ENCODE measurements around the gene ZNF507. TPM values are rescaled to one million over a fixed set of nuclear protein-coding genes. Genes with fewer than 3 reads are reported as not detected.

ZNF507 gene
- total and polyA plus RNA-seq, 9 of the 15 experiments (the other 6 are each of a cell fraction or from before 2014, with no cell fraction given), result 2.9 to 25.0 (median 10.4) TPM

DNA sequence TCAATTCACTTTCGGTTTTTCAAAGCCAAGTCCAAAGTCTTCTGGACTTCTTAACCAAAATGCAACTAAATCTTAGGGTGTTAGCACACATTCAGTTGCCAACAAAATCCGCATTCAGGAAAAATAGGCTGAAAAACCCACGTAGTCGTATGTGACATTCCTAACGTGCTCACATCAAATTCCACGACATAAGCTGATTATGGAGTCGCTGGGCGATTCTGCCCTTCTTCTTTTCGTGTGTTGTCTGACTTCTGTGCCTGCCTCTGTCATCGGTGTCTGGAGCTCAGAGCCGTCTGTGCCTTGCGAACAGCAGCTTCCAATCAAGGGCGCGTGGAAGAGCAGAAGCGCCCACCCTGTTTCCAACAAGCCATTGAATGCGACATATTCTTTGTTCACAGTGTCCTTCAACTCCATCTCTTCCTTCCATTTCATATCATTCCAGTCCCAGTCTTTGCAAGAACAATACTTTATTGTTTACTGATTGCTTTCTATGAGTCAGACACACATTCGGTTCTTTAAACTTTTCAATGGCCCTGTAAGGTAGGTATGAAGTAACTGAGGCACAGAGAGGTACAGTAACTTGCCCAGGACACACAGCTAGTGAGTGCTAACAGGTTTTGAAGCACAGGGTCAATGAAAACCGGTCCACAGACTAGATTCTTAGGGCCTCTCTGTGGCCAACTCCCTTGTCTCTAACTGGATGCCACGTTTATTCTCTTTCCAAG lies 8.2 kb upstream of the ZNF507 start:
- Histone ChIP-seq H4K20me1 (replicated peaks; ENCODE audit: control insufficient read depth, insufficient read depth, low read length) (no peaks in the 10 kb centered on the region; the same call in 1 of the 2 replicates), H3K27ac (ENCODE audit: extremely low read depth, low read depth, low read length) (no peak overlapping the region), H3K79me2 (ENCODE audit: control insufficient read depth, insufficient read depth, low read length) (no peaks in the 10 kb centered on the region), H3K4me3 (no peak overlapping the region), H3K36me3 (ENCODE audit: control insufficient read depth, insufficient read depth, low read length) (no peaks in the 10 kb centered on the region), H3K27me3 (ENCODE audit: control insufficient read depth in 2 of 2, insufficient read depth in 2 of 2, low read length in 2 of 2) (peaks cover 6 to 10% of the 10 kb centered on the region in 2 experiments; a peak in 3 of 5 replicates), H2AFZ (ENCODE audit: low read depth, low read length) (peak overlapping the region; percentile 21; the same call in 1 of the 2 replicates), H3K4me2 (ENCODE audit: insufficient read depth, low read length) (peak overlapping the region; percentile 27), H3K9me1 (ENCODE audit: control insufficient read depth, insufficient read depth, low read length) (no peaks in the 10 kb centered on the region), H3K9ac (ENCODE audit: insufficient read depth in 1 of 2, low read depth in 2 of 2, low read length in 2 of 2) (no peak overlapping the region; a peak in 1 of 4 replicates), H3K4me1 (replicated peaks in 1 of 2; ENCODE audit: control insufficient read depth in 2 of 2, insufficient read depth in 2 of 2, low read length in 2 of 2) (peaks cover 0 to 3% of the 10 kb centered on the region in 2 experiments; a peak in 1 of 5 replicates), H3K9me3 (replicated peaks; ENCODE audit: control insufficient read depth, insufficient read depth, low read depth, low read length) (no peaks in the 10 kb centered on the region)
- POLR2A ChIA-PET, result interaction anchor here (0.5 to 2.5 kb wide), 2 partner anchors 8 to 236 kb away, joined by 4 to 8 read pairs; partner anchors contain the start of gene ZNF507
- no peak for DNase-seq (ENCODE audit: extremely low read depth in 1 of 4, low spot score in 3 of 4)
- no peak for FAIRE-seq
- in situ Hi-C loops (cut with MboI) (no loop called here), intact Hi-C loops (cut with micrococcal nuclease) (loop anchor here (5.0 kb wide), 1 partner anchor 50 kb away; no protein-coding TSS in a partner anchor)
- WGBS (ENCODE audit: insufficient coverage, low coverage, missing lambda C conversion rate), result 34% methylated on average over 19 of the region's 19 CpGs
- no TSS peak for BruUV-seq (replicated peaks)
- no peak for ATAC-seq
- CTCF ChIA-PET (ENCODE audit: low intra/inter-chr PET ratio), result interaction anchor here (0.8 to 1.2 kb wide), 2 partner anchors 231 to 233 kb away, joined by 3 to 10 read pairs; no protein-coding TSS in a partner anchor
- TF ChIP-seq, protein P1, sequence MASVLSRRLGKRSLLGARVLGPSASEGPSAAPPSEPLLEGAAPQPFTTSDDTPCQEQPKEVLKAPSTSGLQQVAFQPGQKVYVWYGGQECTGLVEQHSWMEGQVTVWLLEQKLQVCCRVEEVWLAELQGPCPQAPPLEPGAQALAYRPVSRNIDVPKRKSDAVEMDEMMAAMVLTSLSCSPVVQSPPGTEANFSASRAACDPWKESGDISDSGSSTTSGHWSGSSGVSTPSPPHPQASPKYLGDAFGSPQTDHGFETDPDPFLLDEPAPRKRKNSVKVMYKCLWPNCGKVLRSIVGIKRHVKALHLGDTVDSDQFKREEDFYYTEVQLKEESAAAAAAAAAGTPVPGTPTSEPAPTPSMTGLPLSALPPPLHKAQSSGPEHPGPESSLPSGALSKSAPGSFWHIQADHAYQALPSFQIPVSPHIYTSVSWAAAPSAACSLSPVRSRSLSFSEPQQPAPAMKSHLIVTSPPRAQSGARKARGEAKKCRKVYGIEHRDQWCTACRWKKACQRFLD (CRISPR knock-in tag; IDR thresholded peaks at IDR 0.05), result no peak
- TF ChIP-seq, protein P2, sequence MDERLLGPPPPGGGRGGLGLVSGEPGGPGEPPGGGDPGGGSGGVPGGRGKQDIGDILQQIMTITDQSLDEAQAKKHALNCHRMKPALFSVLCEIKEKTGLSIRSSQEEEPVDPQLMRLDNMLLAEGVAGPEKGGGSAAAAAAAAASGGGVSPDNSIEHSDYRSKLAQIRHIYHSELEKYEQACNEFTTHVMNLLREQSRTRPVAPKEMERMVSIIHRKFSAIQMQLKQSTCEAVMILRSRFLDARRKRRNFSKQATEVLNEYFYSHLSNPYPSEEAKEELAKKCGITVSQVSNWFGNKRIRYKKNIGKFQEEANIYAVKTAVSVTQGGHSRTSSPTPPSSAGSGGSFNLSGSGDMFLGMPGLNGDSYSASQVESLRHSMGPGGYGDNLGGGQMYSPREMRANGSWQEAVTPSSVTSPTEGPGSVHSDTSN (CRISPR knock-in tag; IDR thresholded peaks at IDR 0.05; ENCODE audit: low read depth), result no peak
- TF ChIP-seq, protein P2 (tag; conservative IDR thresholded peaks at IDR 0.05; ENCODE audit: low read depth), result no peak
- peak; percentile 66 for TF ChIP-seq ZFP36 (IDR thresholded peaks at IDR 0.05; ENCODE audit: low read depth, low read length, partially characterized antibody)
- peak; percentile 60; the same call in 1 of the 2 replicates for TF ChIP-seq BCOR (IDR thresholded peaks at IDR 0.05)
- TF ChIP-seq, protein P3, sequence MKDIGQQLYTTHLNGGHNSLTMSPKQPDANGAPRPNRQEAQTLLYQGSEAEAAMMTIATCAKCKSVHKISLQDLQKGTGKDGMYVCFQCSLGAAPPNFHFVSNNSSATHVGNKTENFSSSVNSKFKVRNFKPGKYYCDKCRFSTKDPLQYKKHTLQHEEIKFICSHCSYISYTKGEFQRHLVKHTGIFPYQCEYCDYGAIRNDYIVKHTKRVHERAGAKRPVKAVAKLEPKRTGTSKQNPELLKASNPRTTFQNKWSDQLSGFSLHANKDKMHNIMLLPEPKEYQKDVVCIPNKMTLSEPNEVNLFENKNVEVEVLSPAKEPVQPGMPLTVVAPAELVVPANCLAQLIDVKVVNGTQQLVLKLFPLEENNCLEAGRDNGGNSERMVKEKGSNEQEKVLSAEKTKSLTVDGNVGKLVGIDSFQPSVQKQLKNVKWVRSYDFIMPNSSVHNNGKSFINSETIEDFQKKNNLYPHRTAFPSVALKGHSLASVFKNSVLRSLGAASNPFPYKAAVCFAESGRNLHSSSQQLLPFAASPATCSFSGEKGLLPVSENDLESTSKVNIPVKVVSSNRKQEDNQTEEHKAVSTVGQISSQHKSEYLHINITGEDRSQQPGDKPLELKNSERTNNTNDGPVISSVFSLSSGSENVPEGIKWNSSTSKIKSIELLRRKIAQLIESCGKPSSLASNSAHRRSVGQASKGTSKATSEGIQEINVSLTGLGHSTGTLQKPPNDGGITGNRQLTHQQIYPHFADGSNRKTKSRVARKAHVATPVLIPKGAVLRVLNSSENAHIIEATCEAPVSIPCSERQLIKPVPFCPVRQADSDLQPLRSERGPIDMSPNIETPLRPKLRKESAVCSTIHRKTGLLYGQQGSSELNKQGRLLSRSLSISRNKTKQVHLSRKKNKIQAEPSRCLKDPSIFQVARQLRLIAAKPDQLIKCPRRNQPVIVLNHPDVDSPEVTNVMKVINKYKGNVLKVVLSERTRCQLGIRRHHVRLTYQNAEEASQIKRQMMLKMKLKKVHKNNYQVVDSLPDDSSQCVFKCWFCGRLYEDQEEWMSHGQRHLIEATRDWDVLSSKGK (CRISPR knock-in tag; IDR thresholded peaks at IDR 0.05), result no peak
- TF ChIP-seq STAT5B (CRISPR knock-in tag; IDR thresholded peaks at IDR 0.05), result no peak
- TF ChIP-seq ZNF224 (CRISPR knock-in tag; IDR thresholded peaks at IDR 0.05), result no peak
- no peak for TF ChIP-seq SRSF3 (IDR thresholded peaks at IDR 0.05; ENCODE audit: insufficient read depth, low read length)
- TF ChIP-seq NR2C1 (IDR thresholded peaks at IDR 0.05), result no peak
- no peak for TF ChIP-seq NR2C1 (tag; IDR thresholded peaks at IDR 0.05)
- peak; percentile 83 for TF ChIP-seq RBM25 (IDR thresholded peaks at IDR 0.05; ENCODE audit: low read depth, low read length, severe bottlenecking)
- no peak for TF ChIP-seq TAF15 (IDR thresholded peaks at IDR 0.05; ENCODE audit: low read depth, low read length)
- no peak for TF ChIP-seq ZNF124 (CRISPR knock-in tag; IDR thresholded peaks at IDR 0.05)
- no peak for TF ChIP-seq ZC3H8 (IDR thresholded peaks at IDR 0.05)
